Activated T-cell treated with anti-CD3 and anti-CD28 coated beads, Interleukin-2, amount 50 U/mL, for 72 hours (primary cell): ENCODE data around the gene TRAF5. TPM values are rescaled to one million over a fixed set of nuclear protein-coding genes. Genes with fewer than 3 reads are reported as not detected.
A peak's percentile ranks its signal among the peaks of the same experiment; 100 is the strongest.
"Not testable (repeated sequence)": the region's sequence is repeated elsewhere in the genome, so short reads cannot be mapped to it uniquely, and the experiment has no call there.

Experiments used
- ATAC-seq, 2 donors: fragments of 150-1000 bp; cut with Tn5 transposase; replicated peaks in 1 of 2; 2 replicates each; pipeline ENCODE4 v1.10.0; 2021; ENCODE audit warnings: moderate library complexity in 2 of 2, mild to moderate bottlenecking in 1 of 2
- DNase-seq, 2 donors: peaks; one replicate each; pipeline ENCODE4 v3.0.0; 2021 to 2022; ENCODE audit warnings: mixed read lengths in 1 of 2
- H3K27ac Mint-ChIP-seq: one replicate; pipeline ENCODE4 v1.8.0; 2022; ENCODE audit warnings: mild to moderate bottlenecking, moderate library complexity, mixed read lengths
- H3K27me3 Mint-ChIP-seq: one replicate; pipeline ENCODE4 v1.8.0; 2022; ENCODE audit warnings: low read depth, mixed read lengths
- H3K36me3 Mint-ChIP-seq, 2 donors: one replicate each; pipeline ENCODE4 v1.8.0; 2022; ENCODE audit warnings: mixed read lengths in 2 of 2, mild to moderate bottlenecking in 1 of 2; ENCODE audit not compliant: insufficient read depth in 2 of 2
- H3K4me1 Mint-ChIP-seq: one replicate; pipeline ENCODE4 v1.8.0; 2022; ENCODE audit warnings: low read depth, mixed read lengths
- H3K4me3 Mint-ChIP-seq, 2 donors: one replicate each; pipeline ENCODE4 v1.8.0; 2022; ENCODE audit warnings: mild to moderate bottlenecking in 2 of 2, mixed read lengths in 2 of 2, moderate library complexity in 2 of 2
- H3K9me3 Mint-ChIP-seq, 2 donors: one replicate each; pipeline ENCODE4 v1.8.0; 2022; ENCODE audit warnings: mixed read lengths in 2 of 2
- total RNA-seq, 2 donors: library from RNA; stranded (reverse); gene quantifications; one replicate each; pipeline ENCODE4 v1.2.3, GENCODE V29; 2022

Gene TRAF5
- total RNA-seq, 2 donors from 2014 or later = 28.8 to 38.6 TPM

GRCh38 chr1:211341999-211342398 lies 15.4 kb downstream of the TRAF5 start:
- H3K27me3 Mint-ChIP-seq = no peaks in the 10 kb centered on the region
- ATAC-seq (no peak), DNase-seq (no peak)
- H3K4me3 Mint-ChIP-seq = no peak overlapping the region
- H3K9me3 Mint-ChIP-seq = no peaks in the 10 kb centered on the region
- no peak overlapping the region for H3K27ac Mint-ChIP-seq
- H3K4me1 Mint-ChIP-seq = peaks cover 67% of the 10 kb centered on the region
- H3K36me3 Mint-ChIP-seq = peaks cover 0 to 2% of the 10 kb centered on the region in 2 donors

- Mint-ChIP-seq H3K9me3 (no peaks in the 10 kb centered on the region), H3K27me3 (no peaks in the 10 kb centered on the region), H3K27ac (peak overlapping the region; percentile 16), H3K4me3 (peak overlapping the region in 1 of 2 donors; percentile 40), H3K36me3 (peaks cover 0 to 2% of the 10 kb centered on the region in 2 donors), H3K4me1 (peaks cover 63% of the 10 kb centered on the region)
- DNase-seq (no peak), ATAC-seq (peak in 1 of 2 donors; percentile 36)
Observed at GRCh38 chr1:211343607-211344006, 17.0 kb downstream of the TRAF5 start.

GRCh38 chr1:211344152-211344618 lies 17.6 kb downstream of the TRAF5 start:
- no peak for DNase-seq

GRCh38 chr1:211345719-211346118 lies 19.1 kb downstream of the TRAF5 start:
- no peak for DNase-seq
- ATAC-seq = no peak
- Mint-ChIP-seq H3K36me3 (peaks cover 2 to 7% of the 10 kb centered on the region in 2 donors), H3K4me3 (no peak overlapping the region), H3K9me3 (no peaks in the 10 kb centered on the region), H3K27ac (no peak overlapping the region), H3K27me3 (no peaks in the 10 kb centered on the region), H3K4me1 (peaks cover 60% of the 10 kb centered on the region)

More at GRCh38 chr1:211344152-211344618, 17.6 kb downstream of the TRAF5 start:
- Mint-ChIP-seq H3K4me1 (peaks cover 58% of the 10 kb centered on the region), H3K9me3 (no peaks in the 10 kb centered on the region), H3K27me3 (no peaks in the 10 kb centered on the region), H3K27ac (peak overlapping the region; percentile 16), H3K4me3 (peak overlapping the region in 1 of 2 donors; percentile 40), H3K36me3 (peaks cover 0 to 2% of the 10 kb centered on the region in 2 donors)
- ATAC-seq = peak; percentile 45 to 54

GRCh38 chr1:211347077-211347844 lies 20.6 kb downstream of the TRAF5 start:
- H3K4me1 Mint-ChIP-seq = peaks cover 60% of the 10 kb centered on the region

GRCh38 chr1:211348547-211348946 lies 21.9 kb downstream of the TRAF5 start:
- Mint-ChIP-seq H3K9me3 (peaks cover 6 to 7% of the 10 kb centered on the region in 2 donors), H3K4me3 (no peak overlapping the region), H3K36me3 (peaks cover 15 to 17% of the 10 kb centered on the region in 2 donors), H3K4me1 (peaks cover 62% of the 10 kb centered on the region), H3K27me3 (no peaks in the 10 kb centered on the region), H3K27ac (peak overlapping the region; percentile 65)
- DNase-seq (no peak), ATAC-seq (no peak)

More at GRCh38 chr1:211347077-211347844, 20.6 kb downstream of the TRAF5 start:
- no peak overlapping the region for H3K27ac Mint-ChIP-seq
- H3K9me3 Mint-ChIP-seq = peaks cover 6 to 7% of the 10 kb centered on the region in 2 donors
- no peak for DNase-seq
- no peak overlapping the region for H3K4me3 Mint-ChIP-seq
- no peaks in the 10 kb centered on the region for H3K27me3 Mint-ChIP-seq
- no peak for ATAC-seq
- peaks cover 12 to 18% of the 10 kb centered on the region in 2 donors for H3K36me3 Mint-ChIP-seq

- ATAC-seq (no peak), DNase-seq (no peak)
- peaks cover 6 to 7% of the 10 kb centered on the region in 2 donors for H3K9me3 Mint-ChIP-seq
- H3K4me3 Mint-ChIP-seq = no peak overlapping the region
- H3K27ac Mint-ChIP-seq = no peak overlapping the region
- H3K36me3 Mint-ChIP-seq = peaks cover 15 to 17% of the 10 kb centered on the region in 2 donors
- no peaks in the 10 kb centered on the region for H3K27me3 Mint-ChIP-seq
- peaks cover 65% of the 10 kb centered on the region for H3K4me1 Mint-ChIP-seq
Observed at GRCh38 chr1:211349741-211350140, 23.1 kb downstream of the TRAF5 start.

GRCh38 chr1:211352055-211352454 lies 25.4 kb downstream of the TRAF5 start:
- not testable (repeated sequence) for DNase-seq, H3K27me3 Mint-ChIP-seq, ATAC-seq, H3K9me3 Mint-ChIP-seq
- Mint-ChIP-seq H3K36me3 (peaks cover 21% of the 10 kb centered on the region in 2 donors), H3K27ac (peak overlapping the region; percentile 89), H3K4me3 (peak overlapping the region; percentile 25 to 66), H3K4me1 (peaks cover 73% of the 10 kb centered on the region)

GRCh38 chr1:211352465-211352864 lies 25.8 kb downstream of the TRAF5 start:
- Mint-ChIP-seq H3K4me3 (peak overlapping the region in 1 of 2 donors; percentile 75), H3K27me3 (no peaks in the 10 kb centered on the region), H3K36me3 (peaks cover 21% of the 10 kb centered on the region in 2 donors), H3K27ac (peak overlapping the region; percentile 67), H3K4me1 (peaks cover 69% of the 10 kb centered on the region), H3K9me3 (peaks cover 6 to 7% of the 10 kb centered on the region in 2 donors)
- no peak for ATAC-seq
- DNase-seq = no peak

GRCh38 chr1:211352985-211353515 lies 26.4 kb downstream of the TRAF5 start:
- H3K27ac Mint-ChIP-seq = peak overlapping the region; percentile 67
- peak overlapping the region; percentile 74 to 75 for H3K4me3 Mint-ChIP-seq
- H3K4me1 Mint-ChIP-seq = peaks cover 66% of the 10 kb centered on the region
- peaks cover 6 to 7% of the 10 kb centered on the region in 2 donors for H3K9me3 Mint-ChIP-seq
- no peaks in the 10 kb centered on the region for H3K27me3 Mint-ChIP-seq
- DNase-seq (peak; percentile 51 to 62), ATAC-seq (peak; percentile 79 to 88)
- peaks cover 21% of the 10 kb centered on the region in 2 donors for H3K36me3 Mint-ChIP-seq

- Mint-ChIP-seq H3K4me1 (peaks cover 66% of the 10 kb centered on the region), H3K9me3 (peaks cover 6 to 7% of the 10 kb centered on the region in 2 donors), H3K36me3 (peaks cover 21% of the 10 kb centered on the region in 2 donors), H3K27ac (peak overlapping the region; percentile 67), H3K4me3 (peak overlapping the region; percentile 74 to 75), H3K27me3 (no peaks in the 10 kb centered on the region)
- ATAC-seq (peak; percentile 10 to 26), DNase-seq (no peak)
Observed at GRCh38 chr1:211353562-211354212, 27.1 kb downstream of the TRAF5 start.

- Mint-ChIP-seq H3K36me3 (peaks cover 18 to 19% of the 10 kb centered on the region in 2 donors), H3K9me3 (peaks cover 6 to 7% of the 10 kb centered on the region in 2 donors), H3K27ac (peak overlapping the region; percentile 12), H3K4me3 (no peak overlapping the region), H3K4me1 (peaks cover 63% of the 10 kb centered on the region), H3K27me3 (no peaks in the 10 kb centered on the region)
- no peak for DNase-seq
- peak in 1 of 2 donors; percentile 25 for ATAC-seq
Observed at GRCh38 chr1:211355873-211356272, 29.2 kb downstream of the TRAF5 start.
